GM12878 (cell line): ENCODE measurements around the gene SEC16A. TPM values are rescaled to one million over a fixed set of nuclear protein-coding genes. Genes with fewer than 3 reads are reported as not detected.

Experiments used
- ATAC-seq: fragments of 200-7000 bp; cut with Tn5 transposase; 3 replicates; pipeline ENCODE4 v1.9.1; 2020; ENCODE audit warnings: mild to moderate bottlenecking, moderate library complexity
- BruUV-seq: library from RNA; stranded (reverse); fragments of 400-500 nt; replicated peaks from 2 replicates; lab custom pipeline; 2021; lab: Mats Ljungman, UMichigan
- CTCF ChIA-PET: fragments of 300-600 bp; sonication (Branson Sonifier 250); formaldehyde crosslinking; extraction: SDS; loops from one replicate; lab custom pipeline; 2021; ENCODE audit warnings: inconsistent platforms; lab: Yijun Ruan, JAX
- POLR2A ChIA-PET: fragments of 350-600 bp; formaldehyde crosslinking; extraction: SDS; loops from one replicate; lab custom pipeline; 2021; ENCODE audit warnings: inconsistent platforms; lab: Charles Lee
- RAD21 ChIA-PET: fragments of 300-600 bp; sonication (Branson Sonifier 250); formaldehyde crosslinking; loops from one replicate; lab custom pipeline; 2023; ENCODE audit warnings: antibody characterized with exemption; ENCODE audit not compliant: unreplicated experiment; lab: Charles Lee
- SMC1A ChIA-PET: fragments of 300-600 bp; sonication (Branson Sonifier 250); formaldehyde crosslinking; loops from one replicate; lab custom pipeline; 2023; ENCODE audit not compliant: unreplicated experiment, uncharacterized antibody; lab: Charles Lee
- DNase-seq: peaks from one replicate; pipeline ENCODE4 v3.0.0-alpha.2; 2011; ENCODE audit warnings: low read depth, low spot score
- FAIRE-seq: peaks from 3 replicates; lab custom pipeline; 2011; peaks lifted over from hg19 to GRCh38; lab: Jason Lieb, UNC
- H2AFZ ChIP-seq: 2 replicates; pipeline ENCODE4 v1.6.0; 2011; ENCODE audit warnings: low read depth, low read length, control low read depth; ENCODE audit not compliant: control insufficient read depth
- H3K27ac ChIP-seq: 2 replicates; pipeline ENCODE4 v1.5.1; 2011; ENCODE audit warnings: control low read depth; ENCODE audit not compliant: control insufficient read depth, insufficient read depth
- H3K27me3 ChIP-seq, 2 experiments: replicated peaks in 1 of 2; 2 replicates each; pipeline versions ENCODE4 v1.6.0 to v1.6.1; 2011; ENCODE audit warnings: low read length in 1 of 2; ENCODE audit not compliant: control insufficient read depth in 2 of 2, insufficient read depth in 2 of 2
- H3K36me3 ChIP-seq, 2 experiments: 2 replicates each; pipeline ENCODE4 v1.5.1; 2011; ENCODE audit warnings: low read length in 1 of 2; ENCODE audit not compliant: control insufficient read depth in 2 of 2, insufficient read depth in 2 of 2
- H3K4me1 ChIP-seq: 2 replicates; pipeline ENCODE4 v1.6.1; 2011; ENCODE audit warnings: mild to moderate bottlenecking, low read length, moderate library complexity, mixed read lengths; ENCODE audit not compliant: control insufficient read depth, insufficient read depth
- H3K4me2 ChIP-seq: 2 replicates; pipeline ENCODE4 v1.6.0; 2011; ENCODE audit warnings: control low read depth; ENCODE audit not compliant: control insufficient read depth, insufficient read depth
- H3K4me3 ChIP-seq: fragments of 200-600 bp; sonication (generic); 2 replicates; pipeline ENCODE4 v1.5.1; 2016
- H3K79me2 ChIP-seq: 2 replicates; pipeline ENCODE4 v1.6.0; 2011; ENCODE audit warnings: low read length; ENCODE audit not compliant: control insufficient read depth, insufficient read depth
- H3K9ac ChIP-seq: 2 replicates; pipeline ENCODE4 v1.8.0; 2011; ENCODE audit warnings: low read length, control low read depth, mixed read lengths; ENCODE audit not compliant: control insufficient read depth, insufficient read depth
- H3K9me3 ChIP-seq: replicated peaks from 3 replicates; pipeline ENCODE4 v1.5.1; 2011; ENCODE audit warnings: mild to moderate bottlenecking, low read length; ENCODE audit not compliant: control insufficient read depth, insufficient read depth
- H4K20me1 ChIP-seq: 2 replicates; pipeline ENCODE4 v1.6.0; 2011; ENCODE audit not compliant: control insufficient read depth, insufficient read depth
- ATF7 ChIP-seq: fragments of 450-650 bp; IDR thresholded peaks from 2 replicates; pipeline ENCODE4 v1.6.1; 2016; ENCODE audit warnings: low read depth, mild to moderate bottlenecking
- BCLAF1 ChIP-seq: fragments of 450-650 bp; IDR thresholded peaks from 2 replicates; pipeline ENCODE4 v1.6.1; 2017; ENCODE audit warnings: antibody characterized with exemption, mild to moderate bottlenecking, moderate library complexity
- CBFB ChIP-seq: IDR thresholded peaks from 2 replicates; pipeline ENCODE4 v1.6.1; 2016; ENCODE audit warnings: antibody characterized with exemption, low read depth
- CBX3 ChIP-seq: fragments of 200-600 bp; sonication (generic); IDR thresholded peaks from 2 replicates; pipeline ENCODE4 v1.6.1; 2016; ENCODE audit warnings: low read depth, borderline replicate concordance
- FOXK2 ChIP-seq: fragments of 450-650 bp; IDR thresholded peaks from 2 replicates; pipeline ENCODE4 v1.6.1; 2017; ENCODE audit warnings: mild to moderate bottlenecking, moderate library complexity
- HCFC1 ChIP-seq: fragments of 150-350 bp; IDR thresholded peaks from 2 replicates; pipeline ENCODE4 v1.6.1; 2014; ENCODE audit warnings: low read length
- LARP7 ChIP-seq: fragments of 450-650 bp; IDR thresholded peaks from 2 replicates; pipeline ENCODE4 v1.6.1; 2017; ENCODE audit warnings: mild to moderate bottlenecking
- MYC ChIP-seq: IDR thresholded peaks from 2 replicates; pipeline ENCODE4 v1.6.1; 2011; ENCODE audit warnings: mild to moderate bottlenecking, low read length, moderate library complexity, inconsistent platforms; ENCODE audit not compliant: insufficient read depth, insufficient replicate concordance, insufficient read length, severe bottlenecking
- NFYA ChIP-seq: IDR thresholded peaks from 2 replicates; pipeline ENCODE4 v1.6.1; 2011; ENCODE audit warnings: low read depth, mild to moderate bottlenecking, low read length, improper control_type of control experiment, borderline replicate concordance
- RAD21 ChIP-seq: IDR thresholded peaks from 2 replicates; pipeline ENCODE4 v1.6.1; 2011; ENCODE audit warnings: mild to moderate bottlenecking, low read depth, low read length, moderate library complexity; ENCODE audit not compliant: insufficient read depth
- RB1 ChIP-seq: fragments of 450-650 bp; formaldehyde crosslinking; IDR thresholded peaks from 2 replicates; pipeline ENCODE4 v1.6.1; 2017; ENCODE audit warnings: mild to moderate bottlenecking, borderline replicate concordance
- REST ChIP-seq: IDR thresholded peaks from 2 replicates; pipeline ENCODE4 v1.6.1; 2012; ENCODE audit warnings: mild to moderate bottlenecking, low read depth, low read length
- ZBTB40 ChIP-seq: fragments of 450-650 bp; IDR thresholded peaks from 2 replicates; pipeline ENCODE4 v1.6.1; 2016; ENCODE audit warnings: mild to moderate bottlenecking, moderate library complexity, borderline replicate concordance
- WGBS: methylation state at CpG from one replicate; pipeline ENCODE4 v1.1.6; 2016; ENCODE audit warnings: low lambda C conversion rate; ENCODE audit not compliant: insufficient replicate concordance, insufficient coverage; ENCODE audit errors: missing lambda C conversion rate; 5-methylcytosine and 5-hydroxymethylcytosine counted together
- in situ Hi-C: fragments of 300-500 bp; cut with MboI; formaldehyde crosslinking; loops from 9 replicates; pipeline ENCODE4 v1.14.3; 2018; ENCODE audit warnings: mixed read lengths
- intact Hi-C: fragments of 100-400 bp; cut with micrococcal nuclease; formaldehyde crosslinking; loops from one replicate; pipeline ENCODE4 v1.14.2; 2022; ENCODE audit not compliant: unreplicated experiment
- polyA plus RNA-seq, 11 experiments: library from polyadenylated mRNA; depleted of rRNA in 4 of 11; unstranded in 6 of 11; stranded (reverse) in 5 of 11; fragments of >200 nt; fragmentation: Nextera tagmentation in 4 of 11; fragmentation: Illumina TruSeq in 1 of 11; extraction: Ambion mirVana in 4 of 11; extraction: Trizol in 1 of 11; gene quantifications; 1 replicate in 1 of 11; 2 replicates in 10 of 11; pipeline versions ENCODE4 v1.2.1 to v1.2.3, GENCODE V29; 2011 to 2016; ENCODE audit warnings: inconsistent platforms in 2 of 11, missing spikeins in 2 of 11, low read depth in 1 of 11
- total RNA-seq, 4 experiments: library from RNA; depleted of rRNA in 3 of 4; stranded (reverse); fragments of >200 nt in 3 of 4; fragmentation: Illumina TruSeq in 1 of 4; extraction: Trizol in 1 of 4; gene quantifications; 2 replicates each; pipeline versions ENCODE4 v1.2.1 to v1.2.3, GENCODE V29; 2013 to 2021

SEC16A gene
- total and polyA plus RNA-seq, 10 of the 15 experiments (the other 5 are each of a cell fraction or from before 2014, with no cell fraction given): 9.9 to 59.1 (median 21.7) TPM

GRCh38 chr9:136528716-136529341, 46.0 kb upstream of the SEC16A start:
- 80% methylated on average over 11 of the region's 12 CpGs for WGBS
- Histone ChIP-seq H3K9me3 (no peaks in the 10 kb centered on the region), H2AFZ (no peak overlapping the region), H3K4me1 (peaks cover 34% of the 10 kb centered on the region), H3K9ac (no peak overlapping the region), H3K79me2 (peaks cover 11% of the 10 kb centered on the region), H3K36me3 (peaks cover 0 to 9% of the 10 kb centered on the region in 2 experiments; a peak in 2 of 4 replicates), H3K4me2 (no peak overlapping the region), H3K27me3 (no peaks in the 10 kb centered on the region), H4K20me1 (no peaks in the 10 kb centered on the region), H3K27ac (no peak overlapping the region), H3K4me3 (no peak overlapping the region)
- in situ Hi-C loops: no loop called here
- RAD21 ChIA-PET: interaction anchor here (1.1 to 1.5 kb wide), 3 partner anchors 11 to 97 kb away, joined by 3 read pairs; no protein-coding TSS in a partner anchor
- FAIRE-seq (no peak), DNase-seq (no peak), ATAC-seq (no peak)
- CTCF ChIA-PET: interaction anchor here (0.8 to 2.0 kb wide), 5 partner anchors 10 to 99 kb away, joined by 3 to 6 read pairs (median 3); no protein-coding TSS in a partner anchor
- POLR2A ChIA-PET: no interaction called here
- SMC1A ChIA-PET: interaction anchor here (1.1 kb wide), 1 partner anchor 79 kb away, joined by 3 read pairs; no protein-coding TSS in a partner anchor
- intact Hi-C loops: no loop called here
- no TSS peak for BruUV-seq
- TF ChIP-seq CBFB (no peak), BCLAF1 (no peak), FOXK2 (no peak), ZBTB40 (no peak), NFYA (no peak), LARP7 (no peak), HCFC1 (no peak), REST (no peak), CBX3 (no peak), MYC (no peak), ATF7 (no peak), RB1 (no peak), RAD21 (no peak)
